Measurements from ENCODE around the gene EIF3F. TPM values are rescaled to one million over a fixed set of nuclear protein-coding genes. Genes with fewer than 3 reads are reported as not detected.
A peak's percentile ranks its signal among the peaks of the same experiment; 100 is the strongest.

EIF3F gene
- total RNA-seq, 1 donor from 2014 or later: 239 TPM

DNA sequence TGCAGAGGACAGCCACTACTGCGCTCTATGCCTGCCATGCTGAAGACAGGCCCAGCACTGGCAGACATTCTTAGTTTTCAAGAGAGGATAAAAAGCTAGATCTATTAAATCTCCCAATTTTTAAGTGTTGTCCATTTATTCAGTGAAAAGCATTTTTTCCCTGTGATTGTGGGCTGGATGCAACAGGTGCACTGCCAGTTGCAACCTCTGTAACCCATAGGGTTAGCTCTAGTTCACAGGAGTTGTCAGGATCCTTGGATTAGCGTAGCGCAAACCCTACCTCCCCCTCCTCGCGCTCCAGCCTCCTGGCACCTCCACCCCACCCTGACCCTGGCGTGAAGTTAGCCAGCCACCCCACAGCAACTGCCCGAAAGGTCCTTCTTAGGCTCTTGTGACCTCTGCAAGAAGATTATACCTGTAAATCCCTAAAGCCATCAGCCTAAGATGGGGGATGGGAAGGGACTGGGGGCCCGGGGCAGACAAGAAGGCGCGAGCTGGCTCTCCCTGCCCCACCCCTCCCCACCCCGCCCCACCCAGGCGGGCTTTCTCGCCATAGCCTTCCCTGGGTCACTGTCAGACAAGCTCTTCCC, 30.9 kb downstream of the EIF3F start:
- DNase-seq (ENCODE audit: low spot score): no peak
- Mint-ChIP-seq H3K27ac (no peak overlapping the region), H3K9me3 (no peaks in the 10 kb centered on the region), H3K4me1 (ENCODE audit: low read depth) (peaks cover 11% of the 10 kb centered on the region), H3K4me3 (ENCODE audit: low read depth) (peak overlapping the region; percentile 74), H3K36me3 (ENCODE audit: low read depth) (no peaks in the 10 kb centered on the region), H3K27me3 (ENCODE audit: low read depth) (peaks cover 53% of the 10 kb centered on the region)
- intact Hi-C loops (cut with micrococcal nuclease): no loop called here

- Mint-ChIP-seq H3K4me1 (ENCODE audit: low read depth) (peaks cover 11% of the 10 kb centered on the region), H3K27ac (no peak overlapping the region), H3K9me3 (no peaks in the 10 kb centered on the region), H3K27me3 (ENCODE audit: low read depth) (peaks cover 53% of the 10 kb centered on the region), H3K36me3 (ENCODE audit: low read depth) (no peaks in the 10 kb centered on the region), H3K4me3 (ENCODE audit: low read depth) (peak overlapping the region; percentile 74)
- intact Hi-C loops (cut with micrococcal nuclease): no loop called here
- peak; percentile 68 for DNase-seq (ENCODE audit: low spot score)
Measured at GRCh38 chr11:8018484-8019313, 31.6 kb downstream of the EIF3F start.

DNA sequence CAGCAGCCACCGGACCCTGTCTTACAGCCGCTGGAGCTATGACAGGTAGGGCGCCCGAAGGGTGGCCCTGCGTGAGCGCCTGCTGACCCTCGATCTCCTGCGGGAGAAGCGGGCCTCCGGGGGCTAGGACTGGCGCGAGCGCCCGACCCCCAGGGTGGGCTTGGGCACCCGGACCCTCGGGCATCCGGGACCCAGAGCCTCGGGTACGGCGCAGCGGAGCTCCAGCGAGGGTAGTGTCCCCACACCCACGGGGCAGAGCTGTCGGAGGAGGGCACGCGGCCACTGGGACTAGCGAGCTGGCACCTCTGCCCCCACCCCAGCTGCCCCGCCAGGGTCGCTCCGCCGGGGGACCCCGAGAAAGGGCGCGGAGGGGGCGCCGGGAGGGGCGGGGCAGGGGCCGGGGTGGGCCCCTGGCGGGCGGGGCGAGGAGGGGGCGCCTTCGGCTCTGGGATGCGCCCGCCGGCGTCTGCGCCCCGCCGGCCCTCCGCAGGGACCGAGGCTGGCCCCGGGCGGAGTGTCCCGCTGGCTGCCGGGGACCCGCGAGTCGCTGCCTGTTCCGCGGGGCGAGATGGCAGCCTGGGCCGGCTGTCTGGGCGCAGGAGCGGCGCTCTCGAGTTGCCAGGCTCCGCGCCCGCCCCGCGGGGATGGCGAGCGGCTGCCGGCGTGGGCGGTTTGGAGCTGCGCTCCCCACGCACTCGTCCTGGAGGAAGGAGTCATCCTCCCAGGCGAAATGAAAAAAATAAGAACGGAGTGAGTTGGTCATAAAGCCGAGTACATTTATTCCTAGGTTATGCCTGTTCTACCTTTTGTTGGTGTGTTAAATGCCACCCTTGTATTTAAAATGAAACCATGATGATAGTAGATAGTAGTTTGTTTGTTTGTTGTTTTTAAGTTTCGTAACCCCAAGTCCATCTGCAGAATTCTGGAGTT, 32.4 kb downstream of the EIF3F start:
- Mint-ChIP-seq H3K4me3 (ENCODE audit: low read depth) (peak overlapping the region; percentile 76), H3K27ac (no peak overlapping the region), H3K27me3 (ENCODE audit: low read depth) (peaks cover 49% of the 10 kb centered on the region), H3K9me3 (no peaks in the 10 kb centered on the region), H3K4me1 (ENCODE audit: low read depth) (peaks cover 11% of the 10 kb centered on the region), H3K36me3 (ENCODE audit: low read depth) (no peaks in the 10 kb centered on the region)
- intact Hi-C loops (cut with micrococcal nuclease): no loop called here
- no peak for DNase-seq (ENCODE audit: low spot score)

GRCh38 chr11:8020244-8020597, 33.1 kb downstream of the EIF3F start:
- Mint-ChIP-seq H3K36me3 (ENCODE audit: low read depth) (no peaks in the 10 kb centered on the region), H3K4me3 (ENCODE audit: low read depth) (peak overlapping the region; percentile 76), H3K9me3 (no peaks in the 10 kb centered on the region), H3K27me3 (ENCODE audit: low read depth) (peaks cover 46% of the 10 kb centered on the region), H3K4me1 (ENCODE audit: low read depth) (peaks cover 11% of the 10 kb centered on the region), H3K27ac (no peak overlapping the region)
- DNase-seq (ENCODE audit: low spot score): no peak
- intact Hi-C loops (cut with micrococcal nuclease): no loop called here

GRCh38 chr11:8021920-8022319, 34.8 kb downstream of the EIF3F start:
- DNase-seq (ENCODE audit: low spot score): no peak
- no peaks in the 10 kb centered on the region for H3K36me3 Mint-ChIP-seq (ENCODE audit: low read depth)
- intact Hi-C loops (cut with micrococcal nuclease): no loop called here
- H3K27ac Mint-ChIP-seq: no peak overlapping the region
- H3K4me1 Mint-ChIP-seq (ENCODE audit: low read depth): peaks cover 16% of the 10 kb centered on the region
- H3K4me3 Mint-ChIP-seq (ENCODE audit: low read depth): no peak overlapping the region
- H3K9me3 Mint-ChIP-seq: no peaks in the 10 kb centered on the region
- H3K27me3 Mint-ChIP-seq (ENCODE audit: low read depth): peaks cover 32% of the 10 kb centered on the region

DNA sequence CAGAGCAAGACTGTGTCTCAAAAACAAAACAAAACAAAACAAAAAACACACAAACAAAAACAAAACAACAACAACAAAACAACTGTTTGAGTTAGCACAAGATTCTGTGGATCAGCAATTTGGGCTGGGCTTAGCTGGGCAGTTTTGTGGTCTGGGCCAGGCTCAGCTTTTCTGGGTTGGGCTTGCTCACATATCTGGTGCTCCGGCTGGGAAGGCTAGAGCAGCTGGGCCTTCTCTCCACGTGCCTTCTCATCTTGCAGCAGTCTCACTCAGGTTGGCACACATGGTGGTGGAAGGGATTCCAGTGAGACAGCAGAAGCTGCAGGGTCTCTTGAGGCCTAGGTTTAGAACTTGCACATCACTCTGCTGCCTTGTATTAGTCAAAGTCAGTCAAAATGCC, 35.7 kb downstream of the EIF3F start:
- peaks cover 24% of the 10 kb centered on the region for H3K27me3 Mint-ChIP-seq (ENCODE audit: low read depth)
- no peak overlapping the region for H3K27ac Mint-ChIP-seq
- H3K4me1 Mint-ChIP-seq (ENCODE audit: low read depth): peaks cover 16% of the 10 kb centered on the region
- H3K36me3 Mint-ChIP-seq (ENCODE audit: low read depth): no peaks in the 10 kb centered on the region
- no peaks in the 10 kb centered on the region for H3K9me3 Mint-ChIP-seq
- no peak for DNase-seq (ENCODE audit: low spot score)
- no peak overlapping the region for H3K4me3 Mint-ChIP-seq (ENCODE audit: low read depth)
- intact Hi-C loops (cut with micrococcal nuclease): no loop called here

DNA sequence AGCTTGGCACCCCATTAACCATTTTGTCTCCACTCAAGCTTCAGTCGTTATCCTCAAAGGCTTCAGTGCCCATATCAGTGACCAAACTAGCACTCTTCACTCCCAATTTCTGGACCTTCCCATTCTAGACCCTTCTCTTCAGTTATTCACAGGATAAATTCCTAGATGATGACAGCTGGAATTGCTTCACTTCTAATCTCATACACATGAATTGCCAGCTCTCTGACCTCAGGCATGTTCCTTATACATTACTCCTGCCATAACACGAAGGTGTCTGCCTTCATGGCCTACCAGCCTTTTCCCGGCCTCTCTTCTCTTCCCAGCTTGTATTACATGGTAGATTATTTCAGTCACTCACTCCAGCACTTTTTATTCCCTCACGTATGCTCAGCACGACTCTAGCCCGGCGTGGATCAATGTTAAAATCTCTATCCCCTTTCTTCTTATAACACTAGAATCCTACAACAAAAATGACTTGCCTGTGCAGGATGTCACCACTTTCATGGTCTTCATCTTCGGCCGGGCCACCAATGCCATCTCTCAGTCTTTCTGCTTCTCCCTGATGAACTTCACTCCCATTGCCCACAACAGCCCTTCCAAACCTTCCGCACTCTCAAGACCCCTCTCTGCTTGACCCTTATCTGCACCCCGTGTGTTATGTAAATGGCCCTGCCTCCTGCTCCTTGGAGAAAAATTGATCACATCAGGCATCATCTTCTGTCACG, 36.9 kb downstream of the EIF3F start:
- H3K4me3 Mint-ChIP-seq (ENCODE audit: low read depth): no peak overlapping the region
- no peaks in the 10 kb centered on the region for H3K9me3 Mint-ChIP-seq
- H3K36me3 Mint-ChIP-seq (ENCODE audit: low read depth): no peaks in the 10 kb centered on the region
- H3K4me1 Mint-ChIP-seq (ENCODE audit: low read depth): peaks cover 13% of the 10 kb centered on the region
- peaks cover 20% of the 10 kb centered on the region for H3K27me3 Mint-ChIP-seq (ENCODE audit: low read depth)
- DNase-seq (ENCODE audit: low spot score): no peak
- no peak overlapping the region for H3K27ac Mint-ChIP-seq
- intact Hi-C loops (cut with micrococcal nuclease): no loop called here

DNA sequence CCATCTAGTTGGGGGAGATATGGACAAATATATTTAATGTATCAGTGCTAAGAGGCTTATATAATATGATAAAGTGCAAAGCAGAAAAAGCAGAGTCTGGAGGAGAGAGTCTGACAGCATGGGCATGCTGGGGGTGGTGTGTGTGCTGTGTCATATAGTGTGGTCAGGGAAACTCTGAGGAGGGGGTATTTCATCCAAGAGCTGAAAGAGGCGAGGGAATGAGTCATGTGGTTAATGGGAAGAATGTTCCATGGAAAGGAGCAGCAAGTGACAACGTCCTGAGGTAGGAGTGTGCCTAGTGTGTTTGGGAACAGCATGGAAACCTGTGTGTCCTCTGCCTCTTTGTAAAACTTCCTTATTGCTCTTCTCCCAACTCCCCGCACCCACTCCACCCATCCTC, 38.0 kb downstream of the EIF3F start:
- intact Hi-C loops (cut with micrococcal nuclease): no loop called here

DNA sequence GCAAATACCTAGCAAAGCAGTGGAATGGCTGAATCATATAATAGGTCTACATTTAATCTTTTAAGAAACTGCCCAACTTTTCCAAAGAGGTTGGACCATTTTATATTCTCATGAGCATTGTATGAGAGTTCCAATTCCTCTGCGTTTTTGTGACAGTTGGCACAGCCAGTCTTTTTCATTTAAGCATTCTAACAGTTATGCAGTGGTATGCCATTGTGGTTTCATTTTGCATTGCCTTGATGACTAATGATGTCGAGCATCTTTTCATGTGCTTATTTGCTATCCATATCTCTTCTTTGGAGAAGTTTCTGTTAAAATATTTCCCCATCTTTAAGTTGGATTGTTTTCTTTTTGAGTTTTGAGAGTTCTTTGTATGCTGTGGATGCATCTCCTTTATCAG, 38.7 kb downstream of the EIF3F start:
- intact Hi-C loops (cut with micrococcal nuclease): no loop called here
- no peaks in the 10 kb centered on the region for H3K9me3 Mint-ChIP-seq
- H3K27ac Mint-ChIP-seq: no peak overlapping the region
- no peaks in the 10 kb centered on the region for H3K36me3 Mint-ChIP-seq (ENCODE audit: low read depth)
- H3K27me3 Mint-ChIP-seq (ENCODE audit: low read depth): peaks cover 14% of the 10 kb centered on the region
- H3K4me1 Mint-ChIP-seq (ENCODE audit: low read depth): peaks cover 5% of the 10 kb centered on the region
- no peak overlapping the region for H3K4me3 Mint-ChIP-seq (ENCODE audit: low read depth)
- DNase-seq (ENCODE audit: low spot score): no peak

More for the DNA sequence above, 38.0 kb downstream of the EIF3F start:
- Mint-ChIP-seq H3K4me3 (ENCODE audit: low read depth) (no peak overlapping the region), H3K27me3 (ENCODE audit: low read depth) (peaks cover 20% of the 10 kb centered on the region), H3K9me3 (no peaks in the 10 kb centered on the region), H3K4me1 (ENCODE audit: low read depth) (peaks cover 10% of the 10 kb centered on the region), H3K27ac (no peak overlapping the region), H3K36me3 (ENCODE audit: low read depth) (no peaks in the 10 kb centered on the region)
- DNase-seq (ENCODE audit: low spot score): no peak

DNA sequence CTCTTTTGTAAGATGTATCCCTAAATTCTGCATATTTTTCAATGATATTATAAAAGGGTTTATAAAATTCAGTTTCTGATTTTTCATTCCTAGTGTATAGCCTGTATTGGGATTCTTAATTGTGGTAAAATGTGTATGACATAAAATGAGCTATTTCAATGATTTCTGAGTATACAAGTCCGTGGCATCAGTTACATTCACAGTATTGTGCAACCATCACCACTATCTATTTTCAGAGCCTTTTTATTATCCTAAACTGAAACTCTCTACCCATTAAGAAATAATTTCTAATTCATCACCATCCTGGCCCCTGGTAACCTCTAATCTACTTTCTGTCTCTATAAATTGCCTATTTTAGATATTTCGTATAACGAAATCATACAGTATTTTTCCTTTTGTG, 39.8 kb downstream of the EIF3F start:
- peaks cover 9% of the 10 kb centered on the region for H3K27me3 Mint-ChIP-seq (ENCODE audit: low read depth)
- no peak overlapping the region for H3K27ac Mint-ChIP-seq
- no peak overlapping the region for H3K4me3 Mint-ChIP-seq (ENCODE audit: low read depth)

DNA sequence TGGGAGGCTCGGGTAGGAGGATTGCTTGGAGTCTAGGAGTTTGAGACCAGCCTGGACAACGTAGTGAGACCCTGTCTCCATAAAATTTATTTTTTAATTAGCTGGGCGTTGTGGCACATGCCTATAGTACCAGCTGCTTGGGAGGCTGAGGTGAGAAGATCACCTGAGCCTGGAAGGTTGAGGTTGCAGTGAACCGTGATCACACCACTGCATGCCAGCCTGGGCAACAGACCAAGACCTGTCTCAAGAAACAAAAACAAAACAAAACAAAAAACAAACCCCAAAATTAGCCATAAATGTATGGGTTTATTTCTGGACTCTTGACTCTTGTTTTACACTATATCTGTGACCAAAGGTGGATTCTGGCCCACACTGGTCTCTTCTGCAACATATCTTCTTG, 41.6 kb downstream of the EIF3F start:
- DNase-seq (ENCODE audit: low spot score): no peak
- Mint-ChIP-seq H3K27ac (no peak overlapping the region), H3K36me3 (ENCODE audit: low read depth) (no peaks in the 10 kb centered on the region), H3K9me3 (no peaks in the 10 kb centered on the region), H3K4me1 (ENCODE audit: low read depth) (peaks cover 10% of the 10 kb centered on the region), H3K4me3 (ENCODE audit: low read depth) (no peak overlapping the region), H3K27me3 (ENCODE audit: low read depth) (peaks cover 10% of the 10 kb centered on the region)
- intact Hi-C loops (cut with micrococcal nuclease): no loop called here

More for the DNA sequence above, 39.8 kb downstream of the EIF3F start:
- no peaks in the 10 kb centered on the region for H3K36me3 Mint-ChIP-seq (ENCODE audit: low read depth)
- intact Hi-C loops (cut with micrococcal nuclease): no loop called here
- H3K9me3 Mint-ChIP-seq: no peaks in the 10 kb centered on the region
- DNase-seq (ENCODE audit: low spot score): no peak
- H3K4me1 Mint-ChIP-seq (ENCODE audit: low read depth): peaks cover 5% of the 10 kb centered on the region

- Mint-ChIP-seq H3K4me1 (ENCODE audit: low read depth) (peaks cover 10% of the 10 kb centered on the region), H3K27ac (no peak overlapping the region), H3K27me3 (ENCODE audit: low read depth) (peaks cover 10% of the 10 kb centered on the region), H3K9me3 (no peaks in the 10 kb centered on the region), H3K36me3 (ENCODE audit: low read depth) (no peaks in the 10 kb centered on the region), H3K4me3 (ENCODE audit: low read depth) (no peak overlapping the region)
- intact Hi-C loops (cut with micrococcal nuclease): no loop called here
- no peak for DNase-seq (ENCODE audit: low spot score)
Measured at GRCh38 chr11:8030526-8031247, 43.5 kb downstream of the EIF3F start.
